Smooth muscle cell of the brain vasculature (primary cell): ENCODE data around the gene CMTM2.
"Not testable (repeated sequence)": the region's sequence is repeated elsewhere in the genome, so short reads cannot be mapped to it uniquely, and the experiment has no call there.

Experiments
- DNase-seq: peaks from one replicate; pipeline ENCODE4 v3.0.0-alpha.2; 2012; ENCODE audit warnings: low read depth, low spot score

The CMTM2 gene

GRCh38 chr16:66581246-66581952 lies 2.1 kb downstream of the CMTM2 start:
- no peak for DNase-seq

GRCh38 chr16:66585481-66586239 lies 6.4 kb downstream of the CMTM2 start:
- no peak for DNase-seq

GRCh38 chr16:66587881-66588600 lies 8.8 kb downstream of the CMTM2 start:
- DNase-seq, result no peak

- DNase-seq, result no peak
Observed at GRCh38 chr16:66588981-66589713, 9.9 kb downstream of the CMTM2 start.

- DNase-seq, result no peak
Observed at GRCh38 chr16:66590322-66590721, 11.1 kb downstream of the CMTM2 start.

GRCh38 chr16:66591018-66591417 lies 11.8 kb downstream of the CMTM2 start:
- no peak for DNase-seq

GRCh38 chr16:66592241-66592640 lies 13.0 kb downstream of the CMTM2 start:
- no peak for DNase-seq

- no peak for DNase-seq
Observed at GRCh38 chr16:66592814-66593213, 13.6 kb downstream of the CMTM2 start.

GRCh38 chr16:66594739-66595138 lies 15.5 kb downstream of the CMTM2 start:
- no peak for DNase-seq

GRCh38 chr16:66596559-66596958 lies 17.3 kb downstream of the CMTM2 start:
- not testable (repeated sequence) for DNase-seq

GRCh38 chr16:66596986-66597848 lies 18.0 kb downstream of the CMTM2 start:
- DNase-seq, result no peak

- no peak for DNase-seq
Observed at GRCh38 chr16:66598111-66598510, 18.8 kb downstream of the CMTM2 start.

- no peak for DNase-seq
Observed at GRCh38 chr16:66599726-66600125, 20.5 kb downstream of the CMTM2 start.

GRCh38 chr16:66600477-66600876 lies 21.2 kb downstream of the CMTM2 start:
- no peak for DNase-seq

- DNase-seq, result no peak
Observed at GRCh38 chr16:66601471-66601870, 22.2 kb downstream of the CMTM2 start.

GRCh38 chr16:66603537-66604375 lies 24.5 kb downstream of the CMTM2 start:
- no peak for DNase-seq

GRCh38 chr16:66604376-66605176 lies 25.3 kb downstream of the CMTM2 start, which contains the start of gene CMTM3:
TSS of gene CMTM3 (plus strand) at chr16:66604704. CDS start at chr16:66604806, 102 bp downstream.
- no peak for DNase-seq

- no peak for DNase-seq
Observed at GRCh38 chr16:66605177-66605978, 26.1 kb downstream of the CMTM2 start.
